ENCODE data around the gene ATP13A4.

DNA sequence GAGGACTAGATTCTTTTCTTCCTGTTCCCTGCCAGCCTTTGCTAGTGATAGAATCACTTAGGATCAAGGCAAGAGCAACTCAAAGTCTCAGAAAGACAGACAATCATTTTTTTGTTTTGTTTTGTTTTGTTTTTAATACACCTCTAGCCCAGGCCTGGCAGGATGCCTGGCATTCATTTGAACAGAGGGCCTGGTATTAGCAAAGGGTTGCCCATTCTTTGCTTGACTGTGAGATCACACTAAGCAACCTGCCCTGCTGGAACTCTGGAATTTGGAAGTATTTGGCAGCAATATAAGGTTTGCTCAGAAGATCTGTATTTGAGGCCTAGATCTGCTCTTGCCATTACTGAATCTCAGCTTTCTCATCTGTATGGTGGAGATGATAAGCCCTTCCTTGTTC, 154.4 kb downstream of the ATP13A4 start:
- TF ChIP-seq CTCF (IDR thresholded peaks at IDR 0.05) (no peak), POLR2A (IDR thresholded peaks at IDR 0.05) (no peak)

Data from right lobe of liver (tissue), 4 donors.